Dedifferentiated amniotic fluid mesenchymal stem cell (primary cell): ENCODE measurements around the gene TAF3.
A peak's percentile ranks its signal among the peaks of the same experiment; 100 is the strongest.
"Not testable (repeated sequence)": the region's sequence is repeated elsewhere in the genome, so short reads cannot be mapped to it uniquely, and the experiment has no call there.

Experiments used
- DNase-seq: peaks from one replicate; pipeline ENCODE4 v3.0.0-alpha.2; 2016; ENCODE audit errors: extremely low spot score

The TAF3 gene

DNA sequence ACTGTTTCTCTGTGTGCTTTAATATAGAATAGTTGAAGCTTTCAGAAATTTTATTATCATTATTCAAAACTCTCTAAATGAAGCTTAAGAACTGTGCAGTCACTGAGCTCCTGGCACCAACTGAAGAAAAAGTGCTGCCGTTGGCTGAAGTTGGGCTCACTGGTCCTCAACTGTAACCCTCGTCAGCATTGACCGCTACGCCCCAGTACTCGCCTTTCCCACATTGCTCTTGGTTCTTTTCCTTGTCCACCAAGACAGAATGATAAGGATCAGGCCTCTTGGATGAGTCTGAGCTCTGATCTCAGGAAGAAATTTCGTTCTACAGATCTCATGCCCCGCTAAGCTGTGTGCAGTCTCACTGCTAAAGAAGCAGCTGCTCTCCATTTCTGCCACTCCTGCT lies 7.9 kb upstream of the TAF3 start:
- DNase-seq: no peak

DNA sequence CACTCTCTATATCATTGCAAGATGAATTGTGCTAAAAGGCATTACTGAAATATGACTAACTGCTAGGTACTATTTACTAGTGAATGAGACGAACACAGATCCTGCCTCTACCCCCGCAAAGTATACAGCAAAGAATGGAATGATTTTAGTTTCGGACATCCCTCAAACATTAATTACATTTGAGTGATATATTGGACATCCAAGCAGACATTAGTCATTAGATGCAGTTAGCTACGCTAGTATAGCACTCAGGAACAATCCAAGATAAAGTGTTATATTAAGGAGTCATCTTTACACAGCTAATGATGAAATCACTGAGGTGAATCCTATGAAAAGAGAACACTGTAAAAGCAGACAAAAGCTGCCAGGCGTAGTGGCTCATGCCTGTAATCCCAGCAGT lies 7.3 kb upstream of the TAF3 start:
- no peak for DNase-seq

DNA sequence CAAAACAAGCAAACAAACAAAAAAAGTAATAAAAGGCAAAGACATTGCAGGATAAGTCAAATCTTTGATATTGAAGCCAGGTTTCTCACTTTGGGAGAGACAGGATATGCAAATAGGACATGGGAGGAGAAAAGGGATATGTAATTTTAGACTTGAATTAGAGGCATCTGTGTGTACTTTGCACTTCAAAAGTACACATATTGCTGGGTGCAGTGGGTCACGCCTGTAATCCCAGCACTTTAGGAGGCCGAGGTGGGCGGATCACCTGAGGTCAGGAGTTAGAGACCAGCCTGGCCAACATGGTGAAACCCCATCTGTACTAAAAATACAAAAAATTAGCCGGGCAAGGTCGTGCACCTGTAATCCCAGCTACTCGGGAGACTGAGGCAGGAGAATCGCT lies 6.6 kb upstream of the TAF3 start:
- DNase-seq: not testable (repeated sequence)

DNA sequence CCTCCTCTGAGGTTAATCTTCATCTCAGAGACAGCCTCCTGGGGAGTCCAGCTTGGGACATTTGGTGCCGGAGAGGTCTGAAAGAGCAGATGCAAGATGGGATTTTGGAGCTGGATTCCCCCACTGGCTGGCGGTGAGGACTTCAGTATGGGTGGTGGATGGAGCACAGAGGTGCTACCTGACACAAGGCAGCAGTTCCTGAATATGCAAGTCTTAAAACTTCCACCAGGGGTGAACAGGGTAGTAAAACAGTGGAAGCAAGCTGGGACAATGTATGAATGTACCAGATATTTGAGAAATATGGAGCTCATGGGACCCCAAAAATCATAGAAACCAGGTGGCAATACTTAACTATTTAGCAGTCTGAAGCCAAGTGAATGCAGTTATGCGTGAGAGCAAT lies 4.8 kb upstream of the TAF3 start:
- no peak for DNase-seq

DNA sequence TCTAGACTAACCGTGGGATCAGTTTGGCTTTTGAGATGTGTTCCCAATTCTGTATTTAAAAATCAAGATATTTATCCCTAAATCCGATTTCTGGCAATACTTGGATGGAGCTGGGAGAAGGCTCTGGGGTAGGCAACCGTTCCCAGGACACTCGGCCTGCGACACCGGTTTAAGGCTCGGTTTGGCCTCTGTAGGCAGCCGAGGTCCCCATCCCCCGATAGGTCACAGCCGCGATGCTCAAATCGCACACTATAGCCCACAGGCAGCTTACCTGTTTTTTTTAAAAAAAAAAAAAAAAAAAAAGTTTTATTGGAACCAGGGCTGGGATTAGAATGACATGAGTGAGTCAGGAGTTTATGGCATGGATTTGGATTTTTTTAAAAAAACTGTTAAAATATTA lies 729 bp upstream of the TAF3 start:
- no peak for DNase-seq

DNA sequence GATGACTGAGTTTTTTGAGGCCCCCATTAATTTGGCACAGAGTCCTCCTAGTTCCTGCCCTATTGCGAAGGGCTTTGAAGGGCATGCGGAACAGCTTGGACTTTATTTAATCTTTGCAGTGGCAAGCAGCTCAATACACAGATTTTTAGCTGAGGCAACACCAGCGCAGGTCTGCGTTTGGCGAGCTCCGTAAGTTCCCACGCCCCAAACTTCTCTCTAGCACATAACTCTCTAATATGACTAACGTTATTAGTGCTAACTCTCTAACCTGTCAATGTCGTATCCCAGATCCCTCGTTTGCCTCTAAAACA lies 366 bp upstream of the TAF3 start:
- no peak for DNase-seq

DNA sequence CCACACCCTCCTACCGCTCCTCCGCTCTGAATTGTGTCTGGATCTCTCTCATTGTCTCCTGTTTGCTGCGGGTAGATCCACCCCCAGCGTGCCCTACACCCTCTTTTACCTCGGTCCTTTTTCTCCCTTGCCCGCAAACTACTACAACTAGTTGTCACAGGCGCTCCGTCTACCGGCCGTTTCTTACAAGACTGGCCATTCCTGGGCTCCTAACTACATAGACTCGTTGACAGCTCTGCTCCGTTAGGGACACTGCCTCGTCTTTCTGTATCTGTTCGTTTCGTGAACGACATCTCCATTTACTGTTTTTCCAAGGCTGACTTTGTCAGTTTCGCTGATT lies 786 bp downstream of the TAF3 start:
- DNase-seq: peak; percentile 56

DNA sequence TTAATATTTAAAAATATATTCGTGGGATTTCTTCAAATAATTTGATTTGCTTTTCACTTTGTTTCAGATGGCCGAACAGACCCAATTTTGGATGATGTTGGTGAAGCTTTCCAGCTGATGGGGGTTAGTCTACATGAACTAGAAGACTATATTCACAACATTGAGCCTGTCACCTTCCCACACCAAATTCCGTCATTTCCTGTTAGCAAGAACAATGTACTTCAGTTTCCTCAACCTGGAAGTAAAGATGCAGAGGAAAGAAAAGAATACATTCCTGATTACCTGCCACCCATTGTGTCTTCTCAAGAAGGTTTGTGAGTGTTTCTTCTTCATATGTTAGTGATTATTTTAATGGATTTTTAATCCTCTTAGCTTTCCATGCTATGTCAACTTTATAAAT lies 5.9 kb downstream of the TAF3 start:
- DNase-seq: no peak

DNA sequence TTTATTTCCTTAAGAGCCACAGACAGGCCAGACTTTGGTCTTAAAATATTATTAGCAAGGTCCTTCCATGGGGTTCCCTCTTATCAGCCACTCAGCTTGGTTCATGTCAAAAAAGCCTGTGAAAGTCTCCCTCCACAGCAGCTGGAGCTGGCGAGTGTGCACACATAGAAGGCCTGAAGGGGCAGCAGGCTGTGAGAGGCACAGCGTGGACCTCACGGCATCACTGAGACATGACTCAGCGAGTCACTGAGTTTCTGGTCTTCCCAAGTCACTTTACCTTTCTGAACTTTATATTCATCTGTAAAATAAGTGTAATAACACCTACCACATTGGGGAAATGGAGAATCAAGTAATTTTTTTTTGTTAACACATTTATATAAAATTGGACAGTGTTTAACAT lies 8.7 kb downstream of the TAF3 start:
- peak; percentile 43 for DNase-seq

DNA sequence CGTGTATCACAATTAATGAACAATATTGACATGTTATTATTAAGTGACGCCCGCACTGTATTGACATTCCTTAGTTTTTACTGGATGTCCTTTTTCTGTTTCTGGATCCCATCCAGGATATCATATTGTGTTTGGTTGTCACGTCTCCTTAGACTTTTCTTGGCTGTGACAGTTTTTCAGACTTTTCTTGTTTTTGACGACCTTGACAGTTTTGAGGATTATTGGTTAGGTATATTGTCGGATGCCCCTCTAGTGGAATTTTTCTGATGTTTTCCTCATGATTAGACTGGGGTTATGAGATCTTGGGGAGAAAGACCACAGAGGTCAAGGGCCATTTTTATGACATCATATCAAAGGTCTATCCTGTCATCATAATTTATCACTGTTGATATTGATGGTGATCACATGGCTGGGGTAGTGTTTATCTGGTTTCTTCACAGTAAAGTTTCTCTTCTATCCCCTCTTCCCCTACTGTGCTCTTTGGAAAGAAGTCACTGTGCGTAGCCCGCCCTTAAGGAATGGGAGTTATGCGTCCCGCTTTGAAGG lies 11.1 kb downstream of the TAF3 start:
- no peak for DNase-seq

DNA sequence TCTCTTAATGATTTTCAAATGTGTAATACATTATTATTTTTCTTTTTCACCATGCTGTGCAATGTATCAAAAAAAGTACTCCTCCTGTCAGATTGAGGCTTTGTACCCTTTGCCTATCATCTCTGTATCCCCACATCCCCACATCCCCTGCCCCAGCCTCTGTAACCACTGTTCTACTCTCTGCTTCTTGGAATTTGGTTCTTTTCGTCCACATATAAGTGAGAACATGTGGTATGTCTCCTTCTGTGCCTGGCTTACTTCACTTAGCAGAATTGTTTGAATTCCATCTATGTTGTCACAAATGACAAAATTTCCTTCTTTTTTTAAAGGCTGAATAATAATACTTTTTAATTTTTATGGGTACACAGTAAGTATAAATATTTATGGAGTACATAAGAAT lies 13.8 kb downstream of the TAF3 start:
- no peak for DNase-seq

DNA sequence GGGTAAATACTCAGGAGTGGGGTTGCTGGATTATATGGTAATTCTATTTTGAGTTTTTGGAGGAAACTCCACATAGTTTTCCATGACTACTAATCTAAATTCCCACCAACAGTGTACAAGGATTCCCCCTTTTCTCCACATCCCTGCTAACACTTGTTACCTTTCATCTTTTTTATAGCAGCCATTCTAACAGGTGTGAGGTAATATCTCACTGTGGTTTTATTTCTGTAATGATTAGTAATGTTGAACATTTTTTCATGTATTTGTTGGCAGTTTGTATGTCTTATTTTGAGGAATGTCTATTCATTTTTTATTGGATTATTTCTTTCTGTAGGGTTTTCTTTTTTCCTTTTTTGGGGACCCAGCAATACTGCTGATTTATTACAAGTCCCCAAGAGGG lies 14.9 kb downstream of the TAF3 start:
- DNase-seq: no peak

DNA sequence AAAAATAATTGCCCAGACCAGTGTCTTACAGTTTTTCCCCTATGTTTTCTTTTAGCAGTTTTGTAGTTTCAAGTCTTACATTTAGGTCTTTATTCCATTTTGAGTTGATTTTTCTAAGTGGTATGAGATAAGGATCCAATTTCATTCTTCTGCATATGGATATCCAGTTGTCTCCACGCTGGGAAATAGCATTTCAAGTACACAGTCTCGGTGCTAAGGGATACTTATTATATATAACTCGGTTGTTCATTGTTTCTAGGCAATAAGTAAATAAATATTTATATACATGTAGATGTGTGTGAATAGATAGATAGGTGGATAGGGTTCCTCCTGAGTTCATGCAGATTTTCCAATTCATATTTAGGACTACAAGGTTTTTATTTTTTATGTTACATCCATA lies 16.0 kb downstream of the TAF3 start:
- no peak for DNase-seq

DNA sequence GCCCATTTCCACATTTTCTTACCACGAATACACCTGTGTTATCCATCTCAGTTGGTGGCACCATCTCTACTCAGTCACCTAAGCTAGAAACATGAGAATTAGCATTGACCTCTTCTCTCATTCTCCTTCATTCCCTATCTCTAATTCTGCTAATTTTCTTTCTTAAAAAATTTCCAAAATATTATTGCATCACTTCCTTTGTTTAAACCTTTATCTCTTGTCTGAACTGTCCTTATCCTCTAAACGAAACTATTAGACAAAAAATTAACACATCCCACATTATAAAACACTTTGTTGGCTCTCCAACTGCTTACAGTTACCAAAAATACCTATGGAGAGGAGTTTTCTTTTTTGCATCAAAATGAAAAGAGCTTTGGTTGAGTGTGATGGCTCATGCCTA lies 18.3 kb downstream of the TAF3 start:
- no peak for DNase-seq

DNA sequence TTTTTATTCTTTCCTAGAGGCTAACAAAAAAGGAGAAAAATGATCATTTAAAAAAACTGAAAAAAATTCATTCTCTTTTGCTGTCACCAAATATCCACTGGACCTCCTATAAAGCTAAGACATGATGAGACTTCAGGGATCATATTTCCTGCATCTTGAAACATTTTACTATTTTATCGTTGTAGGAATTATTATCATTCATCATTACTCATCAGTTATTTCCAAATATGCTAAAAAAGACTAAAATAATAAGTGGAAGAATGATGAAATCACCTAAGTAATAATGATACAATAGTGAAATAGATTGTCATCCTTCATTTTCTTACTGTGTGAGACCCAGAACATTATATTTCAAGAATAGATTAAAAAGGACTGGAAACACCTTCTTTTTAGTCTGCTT lies 28.3 kb downstream of the TAF3 start:
- no peak for DNase-seq

DNA sequence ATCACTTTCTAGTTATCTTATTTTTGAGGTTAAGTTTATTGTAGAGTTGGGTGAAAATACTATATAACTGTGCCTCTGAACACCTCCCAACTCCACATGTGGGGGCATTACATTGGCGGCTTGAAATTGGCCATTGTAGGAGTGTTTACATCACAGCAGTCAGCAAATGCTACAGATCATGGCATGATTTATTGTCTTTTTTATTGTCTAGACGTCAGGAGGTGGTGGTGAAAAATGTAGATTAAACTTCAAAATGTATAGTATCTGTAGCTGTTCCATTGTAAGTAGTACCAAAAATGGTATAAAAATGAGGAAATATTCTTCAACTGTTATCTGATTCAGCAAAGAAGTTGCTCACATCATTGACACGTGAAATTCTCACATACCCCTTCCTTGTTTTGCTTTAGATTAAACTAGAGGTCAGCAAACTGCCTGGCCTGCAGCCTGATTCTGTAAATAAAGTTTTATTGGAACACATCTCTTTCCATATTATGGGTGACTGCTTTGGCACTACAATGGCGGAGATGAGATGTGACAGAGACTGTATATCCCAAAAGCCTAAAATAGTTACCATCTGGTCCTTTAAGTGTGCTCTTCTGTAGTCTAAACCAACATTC lies 35.0 kb downstream of the TAF3 start:
- DNase-seq: no peak

DNA sequence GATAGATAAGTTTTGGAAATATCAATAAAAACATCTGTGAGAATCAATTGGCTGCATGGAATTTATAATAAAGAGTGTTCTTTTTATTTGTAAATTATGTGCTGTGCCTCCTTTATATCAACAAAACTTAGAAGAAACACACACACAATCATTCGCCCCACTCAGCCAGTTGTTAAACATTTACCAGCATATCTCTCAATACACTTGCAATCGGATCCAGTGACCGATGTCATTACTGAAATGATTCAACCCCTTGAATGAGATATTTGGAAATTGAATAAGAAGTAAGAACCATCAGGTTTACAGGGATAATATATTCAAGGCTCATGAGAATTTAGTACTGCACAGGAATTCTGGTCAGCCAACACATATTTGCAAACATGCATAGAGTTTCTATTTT lies 35.6 kb downstream of the TAF3 start:
- no peak for DNase-seq

DNA sequence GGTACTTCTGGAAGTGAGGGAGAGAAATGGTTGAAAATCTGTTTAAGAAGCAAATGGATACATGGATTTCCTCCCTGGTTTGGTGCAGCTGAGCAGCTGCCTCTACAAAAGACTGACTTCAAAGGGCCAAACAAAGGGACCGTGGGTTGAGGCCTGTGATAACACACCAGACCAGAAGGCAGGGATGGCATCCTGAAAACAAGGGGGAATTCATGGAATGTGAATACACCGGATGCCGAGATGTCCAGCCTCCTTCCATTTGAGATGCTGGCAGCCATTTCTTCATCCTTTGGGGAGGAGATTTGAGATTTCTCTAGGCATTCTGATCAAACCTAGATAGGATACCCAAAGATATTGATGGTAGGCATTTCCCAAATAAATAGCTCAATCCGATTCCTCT lies 36.9 kb downstream of the TAF3 start:
- no peak for DNase-seq

DNA sequence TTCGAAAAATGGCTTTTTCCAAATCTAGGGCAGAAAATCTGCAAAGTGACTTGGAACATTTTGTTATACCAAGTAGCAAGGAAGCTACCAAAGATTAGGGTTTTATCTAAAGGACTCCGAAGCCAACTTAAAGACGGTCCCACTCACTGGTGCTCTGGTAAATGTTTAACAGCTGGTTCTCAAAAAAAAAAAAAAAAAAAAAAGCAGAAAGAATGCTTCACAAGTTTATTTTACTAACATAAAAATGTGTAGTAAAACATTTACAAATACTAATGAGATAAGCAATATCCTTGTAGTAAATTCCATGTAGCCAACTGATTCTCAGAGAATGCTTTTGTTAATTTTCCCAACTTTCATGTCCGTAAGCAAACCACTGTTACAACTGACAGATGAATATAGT lies 38.4 kb downstream of the TAF3 start:
- no peak for DNase-seq

DNA sequence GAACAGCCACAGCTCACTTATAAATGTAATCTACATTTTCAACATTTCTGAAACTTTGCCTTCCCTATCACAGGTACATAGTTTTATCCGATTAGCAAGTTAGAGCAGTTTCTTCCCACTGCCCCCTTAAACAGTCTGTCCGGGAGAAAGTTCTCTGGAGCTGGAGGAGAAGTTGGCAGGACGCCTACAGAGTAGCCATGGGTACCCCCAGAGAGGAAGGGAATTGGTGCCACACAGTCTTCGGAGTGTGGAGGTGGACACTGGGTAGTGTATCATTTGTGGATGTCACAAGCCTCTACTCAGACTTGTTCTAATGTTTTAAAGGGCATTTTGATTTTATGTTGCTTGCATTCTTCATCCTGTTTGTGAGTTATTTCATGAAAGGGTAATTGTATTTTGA lies 39.0 kb downstream of the TAF3 start:
- no peak for DNase-seq

DNA sequence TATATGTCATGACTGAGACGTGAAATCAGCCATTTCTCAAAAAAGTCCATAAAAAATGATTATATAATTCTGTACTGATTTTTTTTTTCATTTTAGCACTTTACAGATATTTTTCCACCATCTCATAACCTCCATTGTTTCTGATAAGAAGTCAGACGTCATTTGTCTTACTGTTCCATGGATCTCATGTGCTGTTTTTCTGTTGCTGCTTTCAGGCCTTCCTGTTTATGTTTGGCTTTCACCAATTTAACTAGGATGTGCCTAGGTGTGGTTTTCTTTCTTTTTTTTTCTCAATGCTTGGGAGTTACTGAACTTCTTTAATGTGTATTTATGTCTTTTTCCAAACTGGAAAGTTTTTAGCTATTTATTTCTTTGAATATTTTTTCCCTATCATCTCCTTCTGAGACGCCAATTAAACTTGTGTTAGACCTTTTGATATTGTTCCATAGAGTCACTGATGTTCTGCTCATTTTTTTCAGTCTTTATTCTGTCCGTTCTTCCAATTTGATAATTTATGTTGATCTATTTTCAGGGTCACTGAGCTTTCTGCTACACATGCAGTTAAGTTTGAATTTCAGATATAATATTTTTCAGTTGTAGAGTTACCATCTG lies 43.3 kb downstream of the TAF3 start:
- no peak for DNase-seq

DNA sequence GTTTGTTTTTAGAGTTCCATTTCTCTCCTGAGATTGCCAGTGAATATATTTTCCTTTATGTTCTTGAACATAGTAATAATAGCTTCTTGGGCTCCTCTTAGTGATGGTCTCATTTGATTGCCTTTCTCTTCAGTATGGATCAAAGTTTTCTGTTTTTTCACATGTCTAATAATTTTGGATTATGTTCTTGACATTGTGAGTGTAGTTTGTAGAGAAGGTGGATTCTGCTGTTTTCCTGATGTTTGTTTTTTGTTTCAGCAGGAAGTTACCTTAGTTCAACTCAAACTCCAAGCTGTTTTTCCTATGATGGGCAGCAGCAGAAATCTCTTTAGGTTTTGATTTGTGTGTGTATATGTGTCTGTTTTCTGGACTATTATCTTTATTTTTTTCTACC lies 43.8 kb downstream of the TAF3 start:
- DNase-seq: no peak

DNA sequence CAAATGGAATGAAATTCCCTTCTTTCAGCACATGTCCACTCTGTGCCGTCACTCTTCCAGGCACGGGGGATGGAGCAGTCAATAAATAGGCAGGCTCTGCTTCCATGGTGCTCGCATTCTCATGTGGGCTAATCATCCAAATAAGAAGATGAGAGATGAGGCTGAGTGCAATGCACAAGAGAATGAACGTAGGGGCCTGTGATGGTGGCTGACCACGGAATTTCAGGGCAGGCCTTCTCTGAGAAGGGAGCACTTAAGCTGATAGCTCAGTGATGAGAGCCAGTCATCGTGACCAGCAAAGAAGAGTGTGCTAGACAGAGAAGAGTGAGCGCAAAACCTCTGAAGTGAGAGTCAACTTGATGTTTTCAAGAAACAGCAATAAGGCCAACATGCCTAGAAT lies 47.9 kb downstream of the TAF3 start:
- DNase-seq: no peak

DNA sequence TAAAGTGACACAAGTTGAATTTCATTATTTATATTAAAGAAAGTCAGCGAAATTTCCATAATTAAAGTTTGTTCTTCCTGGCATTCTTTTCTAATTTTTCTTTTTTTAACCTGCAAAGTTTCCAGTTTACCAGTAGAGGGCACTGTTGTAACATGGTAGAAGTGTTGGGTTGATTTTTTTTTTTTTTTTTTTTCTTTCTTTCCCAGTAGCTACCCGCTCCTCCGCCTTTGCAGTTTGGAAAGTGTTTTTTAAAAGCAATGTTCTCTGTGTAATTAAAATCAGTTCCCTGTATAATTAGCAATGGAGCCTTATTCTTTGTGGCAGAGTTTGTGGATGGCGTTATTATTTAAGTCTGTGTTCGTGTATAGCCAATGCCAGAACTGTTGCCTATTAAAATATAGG lies 53.7 kb downstream of the TAF3 start:
- no peak for DNase-seq
